ENCODE measurements around the gene SIM1. TPM values are rescaled to one million over a fixed set of nuclear protein-coding genes. Genes with fewer than 3 reads are reported as not detected.

The SIM1 gene, protein sequence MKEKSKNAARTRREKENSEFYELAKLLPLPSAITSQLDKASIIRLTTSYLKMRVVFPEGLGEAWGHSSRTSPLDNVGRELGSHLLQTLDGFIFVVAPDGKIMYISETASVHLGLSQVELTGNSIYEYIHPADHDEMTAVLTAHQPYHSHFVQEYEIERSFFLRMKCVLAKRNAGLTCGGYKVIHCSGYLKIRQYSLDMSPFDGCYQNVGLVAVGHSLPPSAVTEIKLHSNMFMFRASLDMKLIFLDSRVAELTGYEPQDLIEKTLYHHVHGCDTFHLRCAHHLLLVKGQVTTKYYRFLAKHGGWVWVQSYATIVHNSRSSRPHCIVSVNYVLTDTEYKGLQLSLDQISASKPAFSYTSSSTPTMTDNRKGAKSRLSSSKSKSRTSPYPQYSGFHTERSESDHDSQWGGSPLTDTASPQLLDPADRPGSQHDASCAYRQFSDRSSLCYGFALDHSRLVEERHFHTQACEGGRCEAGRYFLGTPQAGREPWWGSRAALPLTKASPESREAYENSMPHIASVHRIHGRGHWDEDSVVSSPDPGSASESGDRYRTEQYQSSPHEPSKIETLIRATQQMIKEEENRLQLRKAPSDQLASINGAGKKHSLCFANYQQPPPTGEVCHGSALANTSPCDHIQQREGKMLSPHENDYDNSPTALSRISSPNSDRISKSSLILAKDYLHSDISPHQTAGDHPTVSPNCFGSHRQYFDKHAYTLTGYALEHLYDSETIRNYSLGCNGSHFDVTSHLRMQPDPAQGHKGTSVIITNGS
- total RNA-seq: not detected

DNA sequence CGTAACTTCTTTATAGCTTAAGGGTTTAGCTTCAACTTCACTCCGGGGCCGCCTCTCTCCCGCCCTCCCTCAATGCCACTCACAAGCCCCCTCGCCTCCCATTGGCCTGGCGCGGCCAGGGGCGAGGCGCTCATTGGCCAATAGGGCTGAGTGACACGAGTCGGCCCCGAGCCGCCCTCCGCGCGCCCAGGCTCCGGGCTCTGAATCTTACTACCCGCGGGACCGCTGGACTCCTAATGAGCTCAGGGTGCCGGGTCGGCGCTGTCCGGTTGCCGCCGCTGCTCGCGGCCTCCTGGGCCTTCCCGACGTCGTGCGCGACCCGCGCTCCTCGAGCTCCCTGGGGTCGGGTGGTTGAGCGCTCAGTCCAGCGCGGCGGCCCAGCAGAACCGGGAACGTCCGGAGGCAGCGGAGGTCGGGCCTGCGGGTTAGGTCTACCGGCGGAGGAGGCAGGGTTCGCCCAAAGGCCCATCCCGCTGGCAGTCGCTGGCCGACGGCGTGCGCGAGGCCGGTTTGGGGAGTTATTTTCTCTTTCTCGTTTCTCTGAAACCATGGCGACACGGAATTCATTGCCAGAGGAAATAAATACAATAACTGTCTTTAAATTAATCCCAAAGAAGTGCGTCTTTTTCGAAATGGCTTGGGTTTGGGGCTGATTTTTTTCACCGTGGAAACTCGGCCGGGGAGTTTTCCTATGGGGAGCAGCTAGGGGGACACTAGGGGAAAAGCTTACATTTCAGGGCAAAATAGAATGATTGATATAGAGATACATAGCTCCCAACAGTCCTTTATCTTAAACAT lies at the start of gene SIM1:
TSS of gene SIM1 (minus strand) at position 19 of the 798 bp plus-strand sequence. CDS start 1,453 bp downstream, outside the sequence.
- no peak for DNase-seq

DNA sequence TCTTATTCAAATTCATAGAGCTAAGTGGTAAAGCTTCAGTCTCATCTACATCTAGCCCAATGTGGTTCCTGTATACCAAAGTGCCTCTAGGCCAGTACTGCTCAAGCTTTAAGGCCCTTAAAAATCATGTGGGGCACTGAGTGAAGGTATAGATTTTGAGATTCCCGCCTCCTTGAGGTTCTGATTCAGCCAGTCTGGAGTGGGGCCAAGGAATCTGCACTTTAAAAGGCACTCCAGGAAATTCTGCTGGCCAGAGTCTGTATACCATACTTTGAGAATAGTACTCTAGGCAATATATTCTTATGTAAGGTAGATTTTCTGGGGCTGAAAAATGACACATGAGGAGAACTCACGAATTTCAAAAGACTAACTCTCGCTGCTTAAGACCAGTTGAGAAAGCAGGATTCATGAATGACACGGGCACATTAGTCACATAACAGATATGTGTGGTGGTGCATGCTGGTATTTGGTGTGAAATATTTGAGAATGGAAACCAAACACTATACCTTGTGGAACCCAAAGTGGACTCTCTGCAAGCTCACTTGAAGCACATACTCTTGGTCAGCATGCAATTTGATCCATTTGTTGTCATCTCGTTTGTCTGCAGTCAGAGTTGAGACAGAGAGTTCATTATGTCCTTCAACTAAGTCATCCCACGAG lies 47.6 kb upstream of the SIM1 start:
- DNase-seq: no peak

DNA sequence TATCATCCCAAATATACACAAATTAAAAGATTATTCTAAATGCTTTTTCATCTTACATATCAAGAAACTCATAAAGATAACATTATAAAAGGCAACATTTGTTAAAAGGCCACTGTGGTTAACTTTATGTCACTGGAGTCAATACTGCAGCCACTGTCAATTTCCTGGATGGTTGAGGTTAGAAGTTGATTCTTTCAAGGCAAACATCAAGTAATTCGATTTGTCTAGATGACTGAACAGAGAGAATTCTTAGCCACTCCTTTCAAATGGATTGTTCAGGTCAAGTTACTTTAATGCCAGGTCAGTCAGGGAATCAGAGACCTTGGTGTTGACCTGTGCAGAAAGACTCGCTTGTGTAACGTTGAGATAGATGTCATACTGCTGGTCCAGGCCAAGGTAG lies 44.4 kb upstream of the SIM1 start:
- no peak for DNase-seq

DNA sequence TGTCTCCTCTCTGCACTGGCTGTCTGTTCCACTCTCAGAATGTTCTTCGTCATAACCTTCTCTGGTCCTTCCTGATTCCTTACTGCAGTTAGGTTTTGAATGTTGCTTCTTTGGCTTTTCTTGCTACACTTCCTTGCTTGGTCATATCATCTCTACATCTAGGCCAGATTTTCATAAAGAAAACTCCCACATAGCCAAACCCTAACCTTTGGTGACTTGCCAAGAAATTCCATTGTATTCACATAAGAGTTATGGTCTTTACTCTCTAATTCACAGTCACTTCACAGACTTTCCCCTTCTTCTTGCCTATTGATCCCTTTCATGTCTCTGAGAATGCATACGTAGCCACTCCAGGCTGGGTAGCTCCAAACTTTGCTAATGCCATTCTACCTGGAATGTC lies 41.9 kb upstream of the SIM1 start:
- no peak for DNase-seq

DNA sequence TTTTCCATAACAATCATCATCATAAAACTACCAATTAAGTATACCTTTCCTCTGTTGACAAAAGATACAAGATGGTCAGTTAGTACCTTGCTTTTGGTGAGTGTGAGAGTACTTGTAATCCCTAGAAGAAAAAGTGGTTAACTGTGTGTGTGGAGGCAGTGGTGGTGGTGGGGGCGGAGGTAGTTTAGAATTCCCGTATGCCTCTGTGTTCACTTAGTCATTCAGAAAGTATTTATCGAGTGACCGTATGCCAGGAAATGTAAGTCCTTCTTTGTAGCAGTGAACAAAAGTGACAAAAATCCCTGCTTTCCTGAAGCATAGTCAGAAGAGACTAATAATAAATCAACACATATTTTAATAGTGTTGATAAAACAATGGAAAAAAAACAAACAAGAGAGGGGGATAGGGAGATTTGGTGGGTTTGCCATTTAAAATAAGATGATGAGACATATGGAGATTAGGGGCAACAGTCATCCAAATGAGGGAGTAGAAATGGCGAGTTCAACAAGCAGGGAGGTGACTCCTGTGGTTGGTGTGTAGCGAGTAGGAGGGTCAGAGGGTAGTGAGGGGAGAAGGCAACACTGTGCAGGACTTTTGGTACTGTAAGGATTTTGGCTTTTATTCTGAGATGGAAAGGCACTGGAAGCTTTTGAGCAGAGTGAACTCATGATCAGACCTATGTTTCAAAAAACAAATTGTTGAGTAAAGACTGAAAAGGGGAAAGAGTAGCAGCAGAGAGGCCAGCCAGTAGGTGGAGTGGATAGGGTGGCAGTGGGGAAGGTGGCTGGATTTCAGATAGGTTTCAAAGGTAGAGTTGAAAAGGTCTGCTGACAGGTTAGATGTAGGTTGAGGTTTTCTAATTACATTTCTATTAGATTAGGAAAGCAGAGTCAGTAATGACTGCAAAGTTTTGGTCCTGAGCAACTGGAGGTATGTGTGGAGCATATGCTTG lies 40.3 kb upstream of the SIM1 start:
- DNase-seq: no peak

GRCh38 chr6:100503043-100503705 lies 38.5 kb upstream of the SIM1 start:
- no peak for DNase-seq

DNA sequence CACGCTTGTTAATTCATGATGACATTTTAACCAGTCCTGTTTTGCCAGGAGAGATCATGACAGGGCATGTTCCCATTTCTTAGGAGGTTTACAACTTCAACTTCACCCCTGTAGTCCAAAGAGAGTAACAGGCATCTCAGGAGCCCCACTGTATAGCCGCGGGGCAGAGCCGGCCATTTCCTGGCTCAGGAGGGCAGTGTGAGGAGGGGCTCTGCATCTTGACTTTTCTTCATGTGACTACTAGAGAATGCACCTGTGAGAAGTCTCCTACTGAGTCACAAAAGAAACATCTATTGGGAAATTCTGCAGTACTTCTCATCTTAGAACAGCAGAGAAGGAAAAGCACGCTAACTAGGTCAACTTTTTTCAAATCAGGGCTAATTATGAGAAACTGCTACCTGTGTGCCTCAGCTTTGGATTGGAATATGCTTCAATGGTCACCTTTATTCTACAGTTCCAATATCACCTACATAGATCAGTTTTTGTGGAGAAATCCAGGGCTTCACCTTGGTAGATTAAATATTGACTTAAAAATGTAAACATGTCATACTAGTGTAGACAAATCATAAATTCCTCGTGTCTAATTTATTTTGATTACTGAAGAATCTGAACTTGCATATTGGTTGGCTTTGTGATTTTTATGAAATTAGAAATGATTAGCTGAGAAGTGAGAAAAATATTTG lies 28.6 kb upstream of the SIM1 start:
- no peak for DNase-seq

GRCh38 chr6:100491952-100492670 lies 27.4 kb upstream of the SIM1 start:
- no peak for DNase-seq

GRCh38 chr6:100490065-100490464 lies 25.3 kb upstream of the SIM1 start:
- no peak for DNase-seq

- no peak for DNase-seq
Measured at GRCh38 chr6:100488244-100488643, 23.5 kb upstream of the SIM1 start.

DNA sequence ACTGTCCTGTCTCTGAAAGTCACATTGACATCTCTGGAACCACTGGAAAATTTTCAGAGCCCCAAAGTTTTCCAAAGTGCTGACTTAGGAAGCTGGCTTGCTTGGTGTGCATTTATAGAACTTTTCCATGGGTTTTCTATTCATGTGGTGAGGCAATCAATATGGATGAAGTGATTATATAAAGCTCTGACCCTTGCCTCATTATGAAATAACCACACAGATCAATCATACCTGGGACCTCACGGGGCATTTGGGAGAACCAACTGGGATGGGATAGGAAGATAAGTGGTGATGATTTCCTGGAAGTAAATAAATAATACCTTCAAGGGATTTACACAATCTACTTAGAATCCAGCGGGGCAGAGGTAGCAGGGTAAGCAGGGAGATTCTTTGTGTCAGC lies 22.9 kb upstream of the SIM1 start:
- no peak for DNase-seq

DNA sequence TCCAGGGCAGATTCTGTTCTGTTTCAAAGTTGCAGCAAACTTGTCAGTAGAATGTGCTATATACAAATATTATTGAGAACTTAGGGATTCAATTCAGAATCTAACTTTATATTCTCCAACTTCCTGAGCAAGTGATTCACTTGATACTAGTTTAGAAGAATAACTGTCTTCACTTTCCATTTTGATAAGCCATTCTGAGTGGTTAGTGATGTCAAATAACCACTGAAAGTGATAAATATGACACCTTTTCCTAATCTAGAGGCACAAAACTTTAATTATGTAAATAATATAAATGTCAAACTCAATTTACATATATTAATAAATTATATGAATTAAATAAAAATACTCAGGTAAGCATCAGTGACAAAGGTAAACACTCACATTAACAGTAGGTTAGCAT lies 20.5 kb upstream of the SIM1 start:
- no peak for DNase-seq

- DNase-seq: no peak
Measured at GRCh38 chr6:100484474-100484873, 19.8 kb upstream of the SIM1 start.

GRCh38 chr6:100482698-100483097 lies 18.0 kb upstream of the SIM1 start:
- DNase-seq: no peak

DNA sequence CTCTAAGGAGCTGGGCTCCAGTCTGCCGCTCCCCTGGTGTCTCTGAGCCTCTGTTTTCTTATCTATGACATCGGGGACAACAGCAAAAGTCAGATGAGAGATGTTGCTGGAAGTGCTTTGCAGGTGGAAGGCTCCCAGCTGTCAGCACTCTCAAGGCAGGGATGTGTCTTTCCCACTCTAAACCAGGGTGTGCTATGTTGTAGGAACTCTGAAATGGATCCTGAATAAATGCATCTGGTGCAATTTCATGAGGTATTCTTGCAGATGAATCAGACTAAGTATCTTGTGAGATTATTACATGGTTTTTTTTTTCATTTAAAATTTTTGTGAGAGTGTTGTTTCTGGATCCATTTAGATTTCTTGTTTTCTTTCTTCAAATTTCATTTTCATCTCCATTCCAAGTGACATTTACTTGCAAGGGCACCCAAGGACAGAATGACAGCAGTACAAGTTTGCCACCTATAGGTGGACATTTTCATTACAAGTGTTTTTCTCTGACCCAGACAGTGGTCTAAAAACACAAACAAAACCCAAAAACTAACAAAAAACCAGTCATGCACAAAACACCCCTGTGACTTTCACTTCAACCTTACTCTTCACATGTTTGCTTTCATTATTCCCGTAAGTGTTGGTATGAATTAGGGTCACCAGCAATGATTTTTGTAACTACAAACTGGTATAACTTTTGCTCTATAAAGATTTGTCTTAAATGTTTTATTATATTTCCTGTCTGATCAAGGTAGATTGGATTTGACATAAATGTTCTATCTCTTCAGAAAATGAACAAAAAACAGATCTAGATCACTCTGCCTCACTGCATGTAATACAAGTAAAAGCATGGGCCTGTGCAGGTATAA lies 14.7 kb upstream of the SIM1 start:
- no peak for DNase-seq

DNA sequence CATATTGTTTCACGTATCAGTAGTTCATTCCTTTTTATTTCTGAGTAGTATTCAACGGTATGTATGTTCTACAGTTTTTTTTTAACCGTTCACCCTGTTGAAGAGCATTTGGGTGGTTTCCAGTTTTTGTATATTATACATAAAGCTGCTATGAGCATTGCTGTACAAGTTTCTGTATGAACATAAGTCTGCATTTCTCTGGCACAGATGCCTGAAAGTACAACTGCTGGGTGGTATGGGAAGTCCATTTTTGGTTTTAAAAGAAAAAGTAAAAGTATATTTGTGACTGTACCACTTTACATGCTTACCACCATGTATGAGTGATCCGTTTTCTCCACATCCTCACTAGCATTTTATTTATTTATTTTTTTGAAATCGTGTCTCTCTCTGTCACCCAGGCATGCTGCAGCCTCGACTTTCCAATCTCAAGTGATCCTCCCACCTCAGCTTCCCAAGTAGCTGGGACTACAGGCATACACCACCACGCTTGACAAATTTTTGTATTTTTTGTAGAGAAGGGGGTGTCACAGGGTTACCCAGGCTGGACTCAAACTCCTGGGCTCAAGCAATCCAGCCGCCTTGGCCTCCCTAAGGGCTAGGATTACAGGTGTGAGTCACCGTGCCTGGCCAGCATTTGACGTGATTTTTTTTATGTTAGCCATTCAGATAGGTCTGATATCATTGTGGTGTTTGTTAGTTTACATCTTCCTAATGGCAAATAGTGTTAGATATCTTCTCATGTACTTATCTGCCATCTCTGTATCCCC lies 11.0 kb upstream of the SIM1 start:
- DNase-seq: no peak

- DNase-seq: no peak
Measured at GRCh38 chr6:100473182-100473581, 8.5 kb upstream of the SIM1 start.

Measured in occipital lobe (tissue), 2 donors.